MM.1S (cell line): ENCODE data around the gene YPEL2.

Experiments
- CTCF ChIP-seq: fragments of 300-600 bp; sonication (generic); IDR thresholded peaks from 2 replicates; pipeline ENCODE4 v1.5.1; 2016; ENCODE audit warnings: antibody characterized with exemption, low read length, mixed read lengths
- EZH2 ChIP-seq: fragments of 300-600 bp; sonication (generic); optimal IDR thresholded peaks from 2 replicates; pipeline ENCODE3; 2017; ENCODE audit warnings: low read depth, mild to moderate bottlenecking, antibody characterized with exemption, low read length, mixed read lengths

- no peak for TF ChIP-seq EZH2
- TF ChIP-seq CTCF = no peak
Measured at GRCh38 chr17:59410049-59410437, 78.6 kb downstream of the YPEL2 start.
